Endothelial cell of umbilical vein (primary cell): ENCODE data around the gene RAD52. TPM values are rescaled to one million over a fixed set of nuclear protein-coding genes. Genes with fewer than 3 reads are reported as not detected.

Experiments used
- BruUV-seq: library from RNA; stranded (reverse); fragments of 400-500 nt; replicated peaks from 2 replicates; lab custom pipeline; 2021; lab: Mats Ljungman, UMichigan
- CTCF ChIA-PET: fragments of 300-600, 350-600 bp; sonication (Branson Sonifier 250); formaldehyde crosslinking; loops from one replicate; lab custom pipeline; 2021; ENCODE audit warnings: antibody characterized with exemption, inconsistent platforms; lab: Charles Lee
- POLR2A ChIA-PET: fragments of 300-600, 350-600 bp; sonication (Branson Sonifier 250); formaldehyde crosslinking; loops from one replicate; lab custom pipeline; 2021; ENCODE audit warnings: antibody characterized with exemption, inconsistent platforms; lab: Charles Lee
- DNase-seq: peaks from one replicate; pipeline ENCODE4 v3.0.0-alpha.2; 2011; ENCODE audit warnings: low read depth, low spot score
- FAIRE-seq: peaks from 2 replicates; lab custom pipeline; 2011; peaks lifted over from hg19 to GRCh38; lab: Jason Lieb, UNC
- H2AFZ ChIP-seq: 2 replicates; pipeline ENCODE4 v1.6.0; 2012; ENCODE audit warnings: low read depth, low read length, control low read depth, inconsistent platforms
- H3K27ac ChIP-seq: 2 replicates; pipeline ENCODE4 v1.5.1; 2011; ENCODE audit warnings: low read depth, mild to moderate bottlenecking, control low read depth, low read length, moderate library complexity; ENCODE audit not compliant: insufficient read depth
- H3K27me3 ChIP-seq, 2 experiments: 2 replicates each; pipeline versions ENCODE4 v1.6.0 to v1.6.1; 2011; ENCODE audit warnings: low read length in 2 of 2, mixed read lengths in 1 of 2; ENCODE audit not compliant: control insufficient read depth in 2 of 2, insufficient read depth in 2 of 2
- H3K36me3 ChIP-seq, 2 experiments: 2 replicates in 1 of 2; 3 replicates in 1 of 2; pipeline ENCODE4 v1.5.1; 2011; ENCODE audit warnings: low read length in 2 of 2, mild to moderate bottlenecking in 1 of 2, moderate library complexity in 1 of 2; ENCODE audit not compliant: control insufficient read depth in 2 of 2, insufficient read depth in 2 of 2; ENCODE audit errors: extremely low read depth in 1 of 2
- H3K4me1 ChIP-seq: 3 replicates; pipeline ENCODE4 v1.5.1; 2011; ENCODE audit warnings: mild to moderate bottlenecking, low read length; ENCODE audit not compliant: control insufficient read depth, insufficient read depth; ENCODE audit errors: extremely low read depth
- H3K4me2 ChIP-seq: 2 replicates; pipeline ENCODE4 v1.6.1; 2011; ENCODE audit warnings: low read length, control low read depth, mixed read lengths; ENCODE audit not compliant: insufficient read depth
- H3K4me3 ChIP-seq, 3 experiments: fragments of 200-600 bp in 1 of 3; sonication (generic), shearing (Covaris generic) in 1 of 3; replicated peaks in 1 of 3; 2 replicates each; pipeline ENCODE4 v1.5.1; 2011 to 2016; ENCODE audit warnings: control low read depth in 3 of 3, low read length in 3 of 3, mild to moderate bottlenecking in 2 of 3, inconsistent platforms in 1 of 3, low read depth in 1 of 3, moderate library complexity in 1 of 3; ENCODE audit not compliant: insufficient read depth in 1 of 3
- H3K79me2 ChIP-seq: 2 replicates; pipeline ENCODE4 v1.6.0; 2012; ENCODE audit warnings: low read length, inconsistent platforms; ENCODE audit not compliant: control insufficient read depth, insufficient read depth
- H3K9ac ChIP-seq: replicated peaks from 2 replicates; pipeline ENCODE3; 2011; ENCODE audit warnings: low read length, control low read depth; ENCODE audit not compliant: insufficient read depth; ENCODE audit errors: extremely low read depth
- H3K9me1 ChIP-seq: replicated peaks from 3 replicates; pipeline ENCODE4 v1.6.0; 2011; ENCODE audit warnings: mild to moderate bottlenecking, low read length; ENCODE audit not compliant: control insufficient read depth, insufficient read depth; ENCODE audit errors: extremely low read depth
- H3K9me3 ChIP-seq: replicated peaks from 2 replicates; pipeline ENCODE4 v1.5.1; 2012; ENCODE audit warnings: low read length, inconsistent platforms; ENCODE audit not compliant: control insufficient read depth, insufficient read depth
- H4K20me1 ChIP-seq: replicated peaks from 2 replicates; pipeline ENCODE3; 2011; ENCODE audit warnings: mild to moderate bottlenecking, low read length; ENCODE audit not compliant: control insufficient read depth, insufficient read depth; ENCODE audit errors: extremely low read depth
- CTCF ChIP-seq, 2 donors: IDR thresholded peaks; 1 replicate in 1 of 2; 2 replicates in 1 of 2; pipeline ENCODE4 v1.5.1; 2011; ENCODE audit warnings: low read length in 2 of 2, mild to moderate bottlenecking in 2 of 2, moderate library complexity in 2 of 2, control low read depth in 1 of 2, inconsistent platforms in 1 of 2, low read depth in 1 of 2; ENCODE audit not compliant: insufficient read depth in 1 of 2; ENCODE audit errors: extremely low read depth in 1 of 2
- EZH2 ChIP-seq: IDR thresholded peaks from 2 replicates; pipeline ENCODE4 v1.6.1; 2012; ENCODE audit warnings: borderline replicate concordance, low read depth, mild to moderate bottlenecking, moderate library complexity, low read length, inconsistent platforms; ENCODE audit not compliant: severe bottlenecking
- FOS ChIP-seq: IDR thresholded peaks from 2 replicates; pipeline ENCODE4 v1.6.1; 2011; ENCODE audit warnings: mild to moderate bottlenecking, low read length, moderate library complexity, borderline replicate concordance; ENCODE audit not compliant: insufficient read depth
- GATA2 ChIP-seq: IDR thresholded peaks from 2 replicates; pipeline ENCODE4 v1.7.0; 2011; ENCODE audit warnings: low read depth, mild to moderate bottlenecking, moderate library complexity, mixed read lengths, low read length; ENCODE audit not compliant: insufficient read length, insufficient read depth
- JUN ChIP-seq: IDR thresholded peaks from 2 replicates; pipeline ENCODE4 v1.6.1; 2011; ENCODE audit warnings: borderline replicate concordance, low read depth; ENCODE audit not compliant: insufficient read length, insufficient read depth
- MAX ChIP-seq: IDR thresholded peaks from 2 replicates; pipeline ENCODE4 v1.6.1; 2011; ENCODE audit not compliant: insufficient read depth, insufficient read length
- MYC ChIP-seq: IDR thresholded peaks from one replicate; pipeline ENCODE4 v1.6.1; 2011; ENCODE audit warnings: mild to moderate bottlenecking, low read depth, low read length
- POLR2A ChIP-seq: IDR thresholded peaks from 2 replicates; pipeline ENCODE4 v1.6.1; 2012; ENCODE audit warnings: low read depth, mild to moderate bottlenecking, control low read depth, low read length
- POLR2AphosphoS5 ChIP-seq: IDR thresholded peaks from 2 replicates; pipeline ENCODE4 v1.6.1; 2012; ENCODE audit warnings: low read depth, mild to moderate bottlenecking, control low read depth, low read length, moderate library complexity; ENCODE audit not compliant: insufficient read depth
- dilution Hi-C: fragments of 300-500 bp; cut with MboI; formaldehyde crosslinking; loops from one replicate; pipeline ENCODE4 v1.15.0; 2019; ENCODE audit warnings: low sequenced_read_pairs; ENCODE audit not compliant: extremely low pct_ligation_motif_present
- intact Hi-C: fragments of 100-400 bp; cut with micrococcal nuclease; formaldehyde crosslinking; loops from one replicate; pipeline ENCODE4 v1.10.0; 2022
- polyA plus RNA-seq, 4 experiments: library from polyadenylated mRNA; depleted of rRNA in 3 of 4; stranded (reverse) in 3 of 4; unstranded in 1 of 4; fragments of >200 nt; gene quantifications; 2 replicates each; pipeline versions ENCODE4 v1.2.1 to v1.2.3, GENCODE V29; 2011 to 2012; ENCODE audit warnings: missing spikeins in 1 of 4
- total RNA-seq: library from RNA; stranded (reverse); gene quantifications from 2 replicates; pipeline ENCODE4 v1.2.3, GENCODE V29; 2021

Gene RAD52
- total and polyA plus RNA-seq, 2 donors (not counting 3 experiments of a cell fraction or from before 2014, with no cell fraction given) = 9.4 to 16.1 TPM

GRCh38 chr12:946212-946611 is 3.3 kb downstream of the RAD52 start:
- ChIA-PET POLR2A (no interaction called here), CTCF (interaction anchor here (0.7 to 4.0 kb wide), 2 partner anchors 9 to 147 kb away, joined by 3 to 19 read pairs; no protein-coding TSS in a partner anchor)
- no peak overlapping the region for H3K4me3 ChIP-seq
- H3K36me3 ChIP-seq = no peaks in the 10 kb centered on the region
- H3K9me3 ChIP-seq = no peaks in the 10 kb centered on the region
- peaks cover 6% of the 10 kb centered on the region for H3K4me1 ChIP-seq
- no peaks in the 10 kb centered on the region for H3K9me1 ChIP-seq
- no peaks in the 10 kb centered on the region for H3K27me3 ChIP-seq
- no peaks in the 10 kb centered on the region for H4K20me1 ChIP-seq
- no peak overlapping the region for H3K4me2 ChIP-seq
- H3K9ac ChIP-seq = no peak overlapping the region
- FAIRE-seq = no peak
- intact Hi-C loops (no loop called here), dilution Hi-C loops (no loop called here)
- no peak overlapping the region for H2AFZ ChIP-seq
- DNase-seq = no peak
- H3K79me2 ChIP-seq = peaks cover 27% of the 10 kb centered on the region
- no TSS peak for BruUV-seq
- no peak overlapping the region for H3K27ac ChIP-seq
- TF ChIP-seq POLR2AphosphoS5 (no peak), POLR2A (no peak), CTCF (IDR thresholded peaks at IDR 0.05; ENCODE audit: extremely low read depth in 1 of 2, insufficient read depth in 1 of 2, low read depth in 1 of 2, low read length in 2 of 2) (no peak), MAX (no peak), GATA2 (no peak), JUN (no peak), MYC (no peak), EZH2 (no peak), FOS (no peak)
